Endothelial cell of umbilical vein (primary cell): ENCODE data around the gene PAPPA2. TPM values are rescaled to one million over a fixed set of nuclear protein-coding genes. Genes with fewer than 3 reads are reported as not detected.

Experiments used
- BruUV-seq: library from RNA; stranded (reverse); fragments of 400-500 nt; replicated peaks from 2 replicates; lab custom pipeline; 2021; lab: Mats Ljungman, UMichigan
- CTCF ChIA-PET: fragments of 300-600, 350-600 bp; sonication (Branson Sonifier 250); formaldehyde crosslinking; loops from one replicate; lab custom pipeline; 2021; ENCODE audit warnings: antibody characterized with exemption, inconsistent platforms; lab: Charles Lee
- POLR2A ChIA-PET: fragments of 300-600, 350-600 bp; sonication (Branson Sonifier 250); formaldehyde crosslinking; loops from one replicate; lab custom pipeline; 2021; ENCODE audit warnings: antibody characterized with exemption, inconsistent platforms; lab: Charles Lee
- DNase-seq: peaks from one replicate; pipeline ENCODE4 v3.0.0-alpha.2; 2011; ENCODE audit warnings: low read depth, low spot score
- FAIRE-seq: peaks from 2 replicates; lab custom pipeline; 2011; peaks lifted over from hg19 to GRCh38; lab: Jason Lieb, UNC
- H2AFZ ChIP-seq: 2 replicates; pipeline ENCODE4 v1.6.0; 2012; ENCODE audit warnings: low read depth, low read length, control low read depth, inconsistent platforms
- H3K27ac ChIP-seq: 2 replicates; pipeline ENCODE4 v1.5.1; 2011; ENCODE audit warnings: low read depth, mild to moderate bottlenecking, control low read depth, low read length, moderate library complexity; ENCODE audit not compliant: insufficient read depth
- H3K27me3 ChIP-seq, 2 experiments: 2 replicates each; pipeline versions ENCODE4 v1.6.0 to v1.6.1; 2011; ENCODE audit warnings: low read length in 2 of 2, mixed read lengths in 1 of 2; ENCODE audit not compliant: control insufficient read depth in 2 of 2, insufficient read depth in 2 of 2
- H3K36me3 ChIP-seq, 2 experiments: 2 replicates in 1 of 2; 3 replicates in 1 of 2; pipeline ENCODE4 v1.5.1; 2011; ENCODE audit warnings: low read length in 2 of 2, mild to moderate bottlenecking in 1 of 2, moderate library complexity in 1 of 2; ENCODE audit not compliant: control insufficient read depth in 2 of 2, insufficient read depth in 2 of 2; ENCODE audit errors: extremely low read depth in 1 of 2
- H3K4me1 ChIP-seq: 3 replicates; pipeline ENCODE4 v1.5.1; 2011; ENCODE audit warnings: mild to moderate bottlenecking, low read length; ENCODE audit not compliant: control insufficient read depth, insufficient read depth; ENCODE audit errors: extremely low read depth
- H3K4me2 ChIP-seq: 2 replicates; pipeline ENCODE4 v1.6.1; 2011; ENCODE audit warnings: low read length, control low read depth, mixed read lengths; ENCODE audit not compliant: insufficient read depth
- H3K4me3 ChIP-seq, 3 experiments: fragments of 200-600 bp in 1 of 3; sonication (generic), shearing (Covaris generic) in 1 of 3; replicated peaks in 1 of 3; 2 replicates each; pipeline ENCODE4 v1.5.1; 2011 to 2016; ENCODE audit warnings: control low read depth in 3 of 3, low read length in 3 of 3, mild to moderate bottlenecking in 2 of 3, inconsistent platforms in 1 of 3, low read depth in 1 of 3, moderate library complexity in 1 of 3; ENCODE audit not compliant: insufficient read depth in 1 of 3
- H3K79me2 ChIP-seq: 2 replicates; pipeline ENCODE4 v1.6.0; 2012; ENCODE audit warnings: low read length, inconsistent platforms; ENCODE audit not compliant: control insufficient read depth, insufficient read depth
- H3K9ac ChIP-seq: replicated peaks from 2 replicates; pipeline ENCODE3; 2011; ENCODE audit warnings: low read length, control low read depth; ENCODE audit not compliant: insufficient read depth; ENCODE audit errors: extremely low read depth
- H3K9me1 ChIP-seq: replicated peaks from 3 replicates; pipeline ENCODE4 v1.6.0; 2011; ENCODE audit warnings: mild to moderate bottlenecking, low read length; ENCODE audit not compliant: control insufficient read depth, insufficient read depth; ENCODE audit errors: extremely low read depth
- H3K9me3 ChIP-seq: replicated peaks from 2 replicates; pipeline ENCODE4 v1.5.1; 2012; ENCODE audit warnings: low read length, inconsistent platforms; ENCODE audit not compliant: control insufficient read depth, insufficient read depth
- H4K20me1 ChIP-seq: replicated peaks from 2 replicates; pipeline ENCODE3; 2011; ENCODE audit warnings: mild to moderate bottlenecking, low read length; ENCODE audit not compliant: control insufficient read depth, insufficient read depth; ENCODE audit errors: extremely low read depth
- CTCF ChIP-seq, 2 donors: IDR thresholded peaks; 1 replicate in 1 of 2; 2 replicates in 1 of 2; pipeline ENCODE4 v1.5.1; 2011; ENCODE audit warnings: low read length in 2 of 2, mild to moderate bottlenecking in 2 of 2, moderate library complexity in 2 of 2, control low read depth in 1 of 2, inconsistent platforms in 1 of 2, low read depth in 1 of 2; ENCODE audit not compliant: insufficient read depth in 1 of 2; ENCODE audit errors: extremely low read depth in 1 of 2
- EZH2 ChIP-seq: IDR thresholded peaks from 2 replicates; pipeline ENCODE4 v1.6.1; 2012; ENCODE audit warnings: borderline replicate concordance, low read depth, mild to moderate bottlenecking, moderate library complexity, low read length, inconsistent platforms; ENCODE audit not compliant: severe bottlenecking
- FOS ChIP-seq: IDR thresholded peaks from 2 replicates; pipeline ENCODE4 v1.6.1; 2011; ENCODE audit warnings: mild to moderate bottlenecking, low read length, moderate library complexity, borderline replicate concordance; ENCODE audit not compliant: insufficient read depth
- GATA2 ChIP-seq: IDR thresholded peaks from 2 replicates; pipeline ENCODE4 v1.7.0; 2011; ENCODE audit warnings: low read depth, mild to moderate bottlenecking, moderate library complexity, mixed read lengths, low read length; ENCODE audit not compliant: insufficient read length, insufficient read depth
- JUN ChIP-seq: IDR thresholded peaks from 2 replicates; pipeline ENCODE4 v1.6.1; 2011; ENCODE audit warnings: borderline replicate concordance, low read depth; ENCODE audit not compliant: insufficient read length, insufficient read depth
- MYC ChIP-seq: IDR thresholded peaks from one replicate; pipeline ENCODE4 v1.6.1; 2011; ENCODE audit warnings: mild to moderate bottlenecking, low read depth, low read length
- POLR2A ChIP-seq: IDR thresholded peaks from 2 replicates; pipeline ENCODE4 v1.6.1; 2012; ENCODE audit warnings: low read depth, mild to moderate bottlenecking, control low read depth, low read length
- POLR2AphosphoS5 ChIP-seq: IDR thresholded peaks from 2 replicates; pipeline ENCODE4 v1.6.1; 2012; ENCODE audit warnings: low read depth, mild to moderate bottlenecking, control low read depth, low read length, moderate library complexity; ENCODE audit not compliant: insufficient read depth
- dilution Hi-C: fragments of 300-500 bp; cut with MboI; formaldehyde crosslinking; loops from one replicate; pipeline ENCODE4 v1.15.0; 2019; ENCODE audit warnings: low sequenced_read_pairs; ENCODE audit not compliant: extremely low pct_ligation_motif_present
- intact Hi-C: fragments of 100-400 bp; cut with micrococcal nuclease; formaldehyde crosslinking; loops from one replicate; pipeline ENCODE4 v1.10.0; 2022
- polyA plus RNA-seq, 4 experiments: library from polyadenylated mRNA; depleted of rRNA in 3 of 4; stranded (reverse) in 3 of 4; unstranded in 1 of 4; fragments of >200 nt; gene quantifications; 2 replicates each; pipeline versions ENCODE4 v1.2.1 to v1.2.3, GENCODE V29; 2011 to 2012; ENCODE audit warnings: missing spikeins in 1 of 4
- total RNA-seq: library from RNA; stranded (reverse); gene quantifications from 2 replicates; pipeline ENCODE4 v1.2.3, GENCODE V29; 2021
- TF ChIP-seq, protein P1 (sequence below): IDR thresholded peaks from 2 replicates; pipeline ENCODE4 v1.6.1; 2011; ENCODE audit not compliant: insufficient read depth, insufficient read length

PAPPA2 gene
- total and polyA plus RNA-seq, 2 donors (not counting 3 experiments of a cell fraction or from before 2014, with no cell fraction given), result not detected

DNA sequence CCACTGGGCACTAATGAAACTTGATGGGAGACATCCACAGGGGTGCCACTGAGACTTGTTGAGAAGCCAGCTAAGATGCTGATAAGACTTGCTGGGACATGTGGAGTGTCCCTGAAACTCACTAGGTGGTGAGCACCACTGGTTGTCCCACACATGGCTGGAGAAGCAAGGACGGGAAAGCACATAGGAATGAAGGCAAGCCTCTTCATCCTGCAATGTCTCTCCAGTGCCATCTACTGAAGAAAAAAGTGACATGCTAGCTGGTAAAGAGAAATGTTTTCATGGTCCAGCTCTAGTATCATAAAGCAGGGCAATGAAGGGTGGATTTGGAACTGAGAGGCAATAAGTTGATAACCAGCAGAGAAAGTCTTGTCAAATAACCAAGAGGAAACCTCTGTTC lies 283.0 kb downstream of the PAPPA2 start:
- no peak overlapping the region for H3K4me3 ChIP-seq
- H2AFZ ChIP-seq, result no peak overlapping the region
- H3K4me2 ChIP-seq, result no peak overlapping the region
- no TSS peak for BruUV-seq
- intact Hi-C loops, result no loop called here
- dilution Hi-C loops, result no loop called here
- ChIA-PET CTCF (no interaction called here), POLR2A (no interaction called here)
- H3K27ac ChIP-seq, result no peak overlapping the region
- no peaks in the 10 kb centered on the region for H3K9me1 ChIP-seq
- TF ChIP-seq, protein P1, sequence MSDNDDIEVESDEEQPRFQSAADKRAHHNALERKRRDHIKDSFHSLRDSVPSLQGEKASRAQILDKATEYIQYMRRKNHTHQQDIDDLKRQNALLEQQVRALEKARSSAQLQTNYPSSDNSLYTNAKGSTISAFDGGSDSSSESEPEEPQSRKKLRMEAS, result no peak
- no peak for TF ChIP-seq CTCF (IDR thresholded peaks at IDR 0.05; ENCODE audit: extremely low read depth in 1 of 2, insufficient read depth in 1 of 2, low read depth in 1 of 2, low read length in 2 of 2)
- no peak for TF ChIP-seq JUN
- no peak for TF ChIP-seq MYC
- TF ChIP-seq EZH2, result no peak
- no peak for TF ChIP-seq FOS
- TF ChIP-seq POLR2A, result no peak
- no peak for TF ChIP-seq POLR2AphosphoS5
- no peak for TF ChIP-seq GATA2
- H3K4me1 ChIP-seq, result no peaks in the 10 kb centered on the region
- H3K27me3 ChIP-seq, result no peaks in the 10 kb centered on the region
- H3K36me3 ChIP-seq, result no peaks in the 10 kb centered on the region
- no peak overlapping the region for H3K9ac ChIP-seq
- H3K9me3 ChIP-seq, result no peaks in the 10 kb centered on the region
- H3K79me2 ChIP-seq, result no peaks in the 10 kb centered on the region
- DNase-seq (no peak), FAIRE-seq (no peak)
- H4K20me1 ChIP-seq, result no peaks in the 10 kb centered on the region
